ENCODE measurements around the gene BRIP1.
"Not testable (repeated sequence)": the region's sequence is repeated elsewhere in the genome, so short reads cannot be mapped to it uniquely, and the experiment has no call there.

Gene BRIP1

GRCh38 chr17:61862975-61863800, at the start of gene BRIP1:
BRIP1 (minus strand) TSS chr17:61863528; CDS start chr17:61861539, 1,989 bp downstream.
- DNase-seq (ENCODE audit: low read depth in 3 of 3), result peak; percentile 77 to 90 (median 83)

GRCh38 chr17:61908292-61909037, 45.1 kb upstream of the BRIP1 start:
- DNase-seq (ENCODE audit: low read depth in 3 of 3), result no peak

GRCh38 chr17:61907361-61907760, 44.0 kb upstream of the BRIP1 start:
- no peak for DNase-seq (ENCODE audit: low read depth in 3 of 3)

GRCh38 chr17:61904094-61904710, 40.9 kb upstream of the BRIP1 start:
- peak in 1 of 3 experiments; percentile 5 for DNase-seq (ENCODE audit: low read depth in 3 of 3)

GRCh38 chr17:61903251-61903650, 39.9 kb upstream of the BRIP1 start:
- DNase-seq (ENCODE audit: low read depth in 3 of 3), result no peak

- DNase-seq (ENCODE audit: low read depth in 3 of 3), result no peak
Measured at GRCh38 chr17:61897548-61898180, 34.3 kb upstream of the BRIP1 start.

GRCh38 chr17:61895391-61895790, 32.1 kb upstream of the BRIP1 start:
- no peak for DNase-seq (ENCODE audit: low read depth in 3 of 3)

- not testable (repeated sequence) for DNase-seq (ENCODE audit: low read depth in 3 of 3)
Measured at GRCh38 chr17:61894310-61894709, 31.0 kb upstream of the BRIP1 start.

- DNase-seq (ENCODE audit: low read depth in 3 of 3), result not testable (repeated sequence)
Measured at GRCh38 chr17:61887733-61888132, 24.4 kb upstream of the BRIP1 start.

GRCh38 chr17:61885865-61886264, 22.5 kb upstream of the BRIP1 start:
- not testable (repeated sequence) for DNase-seq (ENCODE audit: low read depth in 3 of 3)

GRCh38 chr17:61884864-61885263, 21.5 kb upstream of the BRIP1 start:
- DNase-seq (ENCODE audit: low read depth in 3 of 3), result no peak

- DNase-seq (ENCODE audit: low read depth in 3 of 3), result no peak
Measured at GRCh38 chr17:61880589-61881102, 17.3 kb upstream of the BRIP1 start.

- DNase-seq (ENCODE audit: low read depth in 3 of 3), result no peak
Measured at GRCh38 chr17:61878984-61879612, 15.8 kb upstream of the BRIP1 start.

GRCh38 chr17:61878520-61878919, 15.2 kb upstream of the BRIP1 start:
- no peak for DNase-seq (ENCODE audit: low read depth in 3 of 3)

- DNase-seq (ENCODE audit: low read depth in 3 of 3), result no peak
Measured at GRCh38 chr17:61877837-61878236, 14.5 kb upstream of the BRIP1 start.

- no peak for DNase-seq (ENCODE audit: low read depth in 3 of 3)
Measured at GRCh38 chr17:61875804-61876203, 12.5 kb upstream of the BRIP1 start.

GRCh38 chr17:61875285-61875684, 12.0 kb upstream of the BRIP1 start:
- no peak for DNase-seq (ENCODE audit: low read depth in 3 of 3)

- DNase-seq (ENCODE audit: low read depth in 3 of 3), result no peak
Measured at GRCh38 chr17:61874075-61874474, 10.7 kb upstream of the BRIP1 start.

- DNase-seq (ENCODE audit: low read depth in 3 of 3), result no peak
Measured at GRCh38 chr17:61872099-61872498, 8.8 kb upstream of the BRIP1 start.

GRCh38 chr17:61869138-61869537, 5.8 kb upstream of the BRIP1 start:
- DNase-seq (ENCODE audit: low read depth in 3 of 3), result no peak

- no peak for DNase-seq (ENCODE audit: low read depth in 3 of 3)
Measured at GRCh38 chr17:61868074-61868473, 4.7 kb upstream of the BRIP1 start.

All from stimulated activated CD4-positive, alpha-beta T cell treated with anti-CD3 and anti-CD28 coated beads, TNF-alpha, amount 100 ng/mL, for 24 hours (primary cell).